GM21786 (cell line): ENCODE measurements around the gene TTC7B.
"Not testable (repeated sequence)": the region's sequence is repeated elsewhere in the genome, so short reads cannot be mapped to it uniquely, and the experiment has no call there.

Source experiments
- ATAC-seq: cut with Tn5 transposase; IDR thresholded peaks from one replicate; pipeline ENCODE4 v1.9.1; 2021; ENCODE audit not compliant: unreplicated experiment

TTC7B gene

GRCh38 chr14:90534838-90535555, 281.2 kb downstream of the TTC7B start:
- no peak for ATAC-seq

GRCh38 chr14:90534091-90534837, 282.0 kb downstream of the TTC7B start:
- ATAC-seq: no peak

- ATAC-seq: no peak
Measured at GRCh38 chr14:90533591-90534021, 282.6 kb downstream of the TTC7B start.

DNA sequence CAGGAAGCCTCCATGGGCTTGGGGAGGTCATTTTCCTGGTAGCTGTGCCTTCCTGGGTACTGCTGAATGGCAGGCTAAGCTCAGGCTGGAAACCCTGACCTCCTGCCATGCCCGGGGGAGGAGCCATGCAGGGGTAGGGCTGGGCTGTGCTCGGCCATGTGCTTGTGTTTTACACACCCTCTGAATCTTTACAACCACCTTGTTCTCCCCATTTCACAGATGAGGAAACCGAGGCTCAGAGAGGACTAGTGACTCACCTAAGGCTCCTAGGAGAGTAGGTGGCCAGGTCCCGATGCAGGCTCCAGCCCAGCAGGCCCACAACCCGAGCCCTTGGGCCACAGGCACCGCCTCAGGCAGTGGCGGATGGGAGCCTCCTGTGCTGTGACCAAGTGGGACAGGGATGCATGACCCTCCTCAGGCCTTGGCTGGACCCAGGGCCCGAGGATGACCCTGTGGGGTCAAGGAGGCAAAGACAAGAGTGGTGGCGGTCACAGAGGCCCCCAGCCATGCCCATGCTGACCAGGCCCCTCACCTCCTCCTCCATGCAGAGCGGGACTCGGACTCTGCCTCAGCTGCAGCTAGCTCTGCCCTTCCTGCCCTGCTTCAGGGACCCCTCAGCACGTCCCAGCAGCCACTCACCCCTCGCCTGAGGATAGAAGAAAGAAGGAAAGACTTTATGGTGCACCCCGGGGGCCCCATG, 283.3 kb downstream of the TTC7B start:
- no peak for ATAC-seq

GRCh38 chr14:90531497-90531896, 284.7 kb downstream of the TTC7B start:
- ATAC-seq: no peak

DNA sequence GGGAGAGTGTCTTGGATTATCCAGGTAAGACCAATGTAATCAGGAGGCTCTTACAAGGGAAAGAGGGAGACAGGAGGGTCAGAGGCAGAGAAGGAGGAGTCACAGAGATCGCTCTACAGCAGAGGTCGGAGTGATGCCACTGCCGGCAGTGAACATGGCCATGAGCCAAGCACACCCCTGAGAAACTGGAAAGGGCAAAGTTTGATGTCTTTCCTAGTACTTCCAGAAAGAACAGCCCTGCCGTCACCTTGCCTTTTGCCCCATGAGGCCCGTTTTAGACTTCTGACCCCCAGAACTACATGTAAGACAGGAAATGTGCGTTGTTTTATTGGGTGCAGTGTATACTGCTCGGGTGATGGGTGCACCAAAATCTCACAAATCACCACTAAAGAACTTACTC, 285.7 kb downstream of the TTC7B start:
- ATAC-seq: no peak

DNA sequence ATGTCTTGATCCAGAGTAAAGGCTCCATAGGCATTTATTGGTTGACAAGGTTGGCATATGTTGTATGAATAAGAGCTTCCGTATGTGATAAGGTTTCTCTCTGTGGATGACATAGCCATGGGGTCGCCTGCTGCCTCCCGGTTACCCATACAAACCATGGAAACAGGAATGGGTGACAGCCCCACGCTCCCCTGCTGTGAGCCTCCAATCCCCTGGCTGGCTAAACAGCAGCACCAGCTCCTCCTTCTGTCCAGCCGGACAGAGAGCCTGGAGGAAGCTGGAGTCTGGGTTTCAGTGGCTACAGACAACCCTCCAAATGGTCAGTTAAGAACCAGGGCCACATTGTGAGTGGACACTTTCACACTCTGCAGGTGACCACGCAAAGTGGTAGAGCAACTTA, 288.3 kb downstream of the TTC7B start:
- ATAC-seq: no peak

GRCh38 chr14:90526536-90526935, 289.7 kb downstream of the TTC7B start:
- ATAC-seq: not testable (repeated sequence)

DNA sequence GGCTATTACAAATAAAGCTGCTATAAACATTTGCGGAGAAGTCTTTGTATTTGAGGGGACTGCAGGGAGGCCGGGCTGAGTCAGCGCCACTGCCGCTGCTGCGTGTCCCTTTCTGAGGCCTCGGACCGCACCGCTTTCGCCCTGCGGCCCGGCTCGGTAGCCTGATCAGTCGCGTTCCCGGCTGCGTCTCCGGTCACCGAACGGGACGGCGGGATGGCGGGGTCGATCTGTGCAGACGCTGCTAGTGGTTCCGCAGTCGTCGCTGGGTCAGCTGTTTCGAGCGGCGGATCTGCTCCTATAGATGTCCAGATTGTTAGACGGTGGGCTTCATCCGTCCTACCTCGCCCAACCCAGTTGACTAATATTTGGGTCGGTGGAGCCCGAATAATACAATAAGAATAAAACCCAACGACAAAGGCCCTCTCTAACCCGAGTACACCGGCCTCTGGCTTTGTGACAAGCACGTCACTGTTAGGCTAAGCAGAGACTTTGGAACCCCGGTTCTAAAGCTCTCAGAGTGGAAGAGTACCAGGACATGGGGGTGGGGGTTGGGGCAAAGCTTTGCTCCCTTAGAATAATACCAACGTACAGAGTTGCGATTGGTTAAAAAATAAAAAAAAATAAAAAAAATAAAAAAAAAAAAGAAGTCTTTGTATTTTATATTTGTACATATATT, 290.7 kb downstream of the TTC7B start:
- ATAC-seq: not testable (repeated sequence)

DNA sequence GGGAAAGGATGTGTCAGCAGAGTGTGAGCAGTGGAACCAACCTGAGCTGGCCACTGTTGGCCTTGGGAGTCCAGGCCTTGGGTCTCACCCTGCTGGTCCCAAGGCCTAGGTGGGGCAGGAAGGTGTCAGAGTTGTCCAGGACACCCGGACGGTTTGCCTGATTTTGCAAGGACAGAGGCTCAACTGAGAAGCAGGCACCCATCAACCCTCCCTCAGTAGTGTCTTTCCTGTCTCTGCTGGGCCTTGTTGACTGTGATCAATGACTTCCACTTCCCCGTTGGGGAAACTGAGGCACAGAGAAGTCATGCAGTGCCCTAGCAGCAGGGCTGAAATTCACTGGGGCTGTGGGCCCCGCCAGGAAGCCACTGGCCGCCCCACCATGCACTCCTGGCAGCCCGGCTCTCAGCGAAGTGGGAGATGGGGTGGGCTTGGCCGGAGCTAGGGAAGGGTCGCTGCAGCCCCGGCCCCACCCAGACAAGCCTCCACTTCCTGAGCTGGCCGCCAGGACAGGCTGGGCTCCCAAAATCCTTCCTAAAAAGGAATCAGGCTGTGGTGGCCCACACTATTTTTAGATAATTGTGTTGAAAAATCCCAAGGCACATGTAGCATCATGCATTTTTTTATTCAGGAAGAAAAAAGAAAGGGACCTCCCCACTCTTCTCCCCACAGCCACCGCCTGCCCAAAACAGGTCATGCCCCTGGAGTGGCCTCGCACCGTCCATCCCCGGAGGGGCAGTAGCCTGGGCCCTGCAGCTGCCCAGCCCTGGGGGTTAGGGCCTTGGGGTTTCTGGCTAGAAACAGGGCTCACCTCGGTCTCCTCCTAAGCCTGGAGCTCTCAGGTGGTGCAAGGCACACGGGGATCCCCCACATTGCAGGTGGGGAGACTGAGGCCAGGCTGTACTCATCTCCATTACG, 292.0 kb downstream of the TTC7B start:
- ATAC-seq: no peak

GRCh38 chr14:90523544-90523943, 292.7 kb downstream of the TTC7B start:
- no peak for ATAC-seq

GRCh38 chr14:90522571-90523191, 293.5 kb downstream of the TTC7B start:
- no peak for ATAC-seq

DNA sequence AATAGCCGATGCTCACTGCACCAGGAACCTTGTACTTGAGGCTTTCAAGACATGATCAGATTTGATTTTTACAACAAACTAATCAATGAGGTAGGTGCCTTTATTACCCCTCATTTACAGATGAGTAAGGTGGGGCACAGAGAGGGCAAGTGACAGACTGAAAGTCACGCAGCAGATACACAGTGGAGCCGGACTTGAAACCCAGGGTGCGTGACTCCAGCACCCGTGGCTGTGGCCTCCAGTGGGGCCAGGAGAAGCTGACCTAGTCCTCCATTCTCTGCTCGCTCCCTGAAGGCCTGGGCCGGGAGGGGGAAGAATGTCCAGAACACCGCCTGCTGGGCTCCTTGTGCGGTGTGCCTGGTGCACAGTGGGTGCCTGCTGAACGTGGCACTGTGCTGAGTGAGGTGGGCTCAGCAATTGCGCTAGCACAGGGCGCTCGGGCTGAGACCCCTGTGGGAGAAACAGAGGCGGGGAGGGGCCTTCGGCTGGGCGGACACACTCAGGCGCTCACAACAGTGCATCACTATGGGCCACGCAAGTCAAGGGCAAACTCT, 294.2 kb downstream of the TTC7B start:
- no peak for ATAC-seq

GRCh38 chr14:90521084-90521929, 294.9 kb downstream of the TTC7B start:
- ATAC-seq: no peak

GRCh38 chr14:90520326-90520725, 295.9 kb downstream of the TTC7B start:
- ATAC-seq: no peak

GRCh38 chr14:90519262-90519920, 296.8 kb downstream of the TTC7B start:
- no peak for ATAC-seq

DNA sequence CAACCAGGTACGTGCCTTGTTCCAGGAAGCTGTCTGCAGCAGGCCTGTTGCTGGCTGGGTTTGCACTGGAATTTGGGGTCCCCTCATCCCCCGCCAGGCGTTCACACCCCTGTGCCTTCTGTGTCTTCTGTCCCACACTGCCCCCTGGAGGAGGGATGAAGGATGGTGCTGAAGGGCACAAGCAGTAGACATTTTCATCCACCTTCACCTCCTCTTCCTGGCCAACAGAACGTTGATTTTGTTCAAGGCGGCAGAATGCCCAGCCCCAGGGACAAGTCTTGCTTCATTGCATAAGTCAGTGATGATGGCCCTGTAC, 297.3 kb downstream of the TTC7B start:
- ATAC-seq: no peak
